ENCODE measurements around the gene HOXB8.

HOXB8 gene

DNA sequence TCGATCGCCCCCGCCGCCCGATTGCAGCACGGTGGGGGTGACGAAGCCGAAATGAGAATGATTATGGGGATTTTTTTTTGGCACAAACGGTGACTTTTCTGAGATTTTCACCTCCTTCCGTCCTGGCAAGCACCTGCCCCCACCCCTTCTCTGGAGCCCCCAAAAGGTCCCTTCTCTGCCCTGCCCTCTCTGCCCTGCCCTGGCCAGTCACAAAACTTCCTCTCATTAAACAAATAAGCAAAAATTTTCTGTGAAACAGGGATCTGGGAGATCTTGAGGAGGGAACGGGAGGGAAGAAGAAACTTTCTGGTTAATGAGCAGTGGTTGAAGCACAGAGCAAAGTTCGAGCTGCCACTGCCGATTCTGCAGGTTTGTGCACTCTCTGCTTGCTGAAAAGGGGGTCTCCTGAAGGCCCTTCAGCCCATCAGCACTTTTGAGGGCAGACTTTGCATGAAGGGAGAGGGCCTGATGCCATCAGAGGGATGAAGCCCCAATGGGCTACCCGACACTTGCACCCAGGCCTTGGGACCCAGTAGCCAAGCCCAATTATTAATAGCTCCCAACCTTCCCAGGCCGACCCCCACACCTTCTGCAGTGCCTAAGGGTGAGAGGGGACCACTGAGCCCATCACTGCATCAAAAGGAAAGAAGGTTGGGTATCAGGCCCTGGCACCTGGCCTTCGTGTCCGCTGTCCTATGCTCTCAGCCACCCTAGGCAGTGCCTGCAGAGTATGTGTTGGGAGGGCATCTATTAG lies 1.0 kb upstream of the HOXB8 start:
- WGBS, 2 experiments = 10 to 13% methylated on average over 17 of the region's 17 CpGs

DNA sequence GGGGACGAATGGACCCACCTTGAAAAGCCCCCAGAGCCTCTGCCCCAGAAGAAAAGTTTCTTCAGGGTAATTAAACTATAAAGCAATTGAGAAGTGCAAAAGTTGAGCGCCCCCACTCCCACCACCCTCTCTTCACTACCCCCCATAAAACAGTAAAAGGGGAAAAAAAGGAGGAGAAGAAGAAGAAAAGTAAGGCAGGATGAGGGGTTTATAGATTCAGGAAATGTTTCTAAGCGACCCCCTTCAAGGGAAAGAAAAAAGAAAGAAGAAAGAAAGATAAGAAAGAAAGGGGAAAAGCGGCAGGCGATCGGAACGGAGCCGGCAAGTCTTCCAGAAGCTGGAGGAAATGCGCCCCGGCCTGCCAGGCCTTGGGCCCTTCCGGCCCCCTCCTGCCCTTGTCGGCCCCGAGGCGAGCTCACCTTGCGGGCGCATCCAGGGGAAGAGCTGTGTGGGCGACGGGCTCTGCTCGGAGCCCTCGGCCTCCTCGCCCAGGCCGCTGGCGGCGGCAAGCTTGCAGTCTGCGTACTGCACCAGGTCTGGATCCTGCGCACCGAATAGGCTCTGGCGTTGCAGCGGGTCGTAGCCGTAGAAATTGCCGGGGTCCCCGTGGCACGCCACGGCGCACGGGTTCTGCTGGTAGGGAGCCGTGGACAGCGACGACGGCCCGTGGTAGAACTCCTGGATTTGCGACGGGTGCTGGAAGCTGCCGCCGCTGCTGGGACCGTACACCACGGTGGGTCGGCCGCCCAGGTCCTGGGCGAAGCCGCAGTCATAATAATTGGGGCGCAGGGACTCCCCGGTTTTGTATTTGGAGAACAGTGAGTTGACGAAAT lies 1.0 kb downstream of the HOXB8 start:
- Histone ChIP-seq H3K4me3 (ENCODE audit: insufficient read depth, low read depth, low read length) (no peak overlapping the region), H3K9me3 (ENCODE audit: control insufficient read depth, low read length) (no peaks in the 10 kb centered on the region), H3K27ac (ENCODE audit: insufficient read depth, low read depth, low read length, poor library complexity, severe bottlenecking) (no peak overlapping the region), H3K36me3 (ENCODE audit: control insufficient read depth, insufficient read depth, low read length) (no peaks in the 10 kb centered on the region), H3K27me3 (ENCODE audit: control insufficient read depth, insufficient read depth, low read length, poor library complexity, severe bottlenecking) (peaks cover 100% of the 10 kb centered on the region), H3K4me1 (ENCODE audit: control insufficient read depth, insufficient read depth, low read length) (peaks cover 7% of the 10 kb centered on the region)
- 2 to 3% methylated on average over 54 of the region's 55 CpGs for WGBS, 2 experiments

More for the DNA sequence above, 1.0 kb upstream of the HOXB8 start:
- Histone ChIP-seq H3K4me1 (ENCODE audit: control insufficient read depth, insufficient read depth, low read length) (peaks cover 7% of the 10 kb centered on the region), H3K27ac (ENCODE audit: insufficient read depth, low read depth, low read length, poor library complexity, severe bottlenecking) (no peak overlapping the region), H3K36me3 (ENCODE audit: control insufficient read depth, insufficient read depth, low read length) (no peaks in the 10 kb centered on the region), H3K9me3 (ENCODE audit: control insufficient read depth, low read length) (no peaks in the 10 kb centered on the region), H3K4me3 (ENCODE audit: insufficient read depth, low read depth, low read length) (no peak overlapping the region), H3K27me3 (ENCODE audit: control insufficient read depth, insufficient read depth, low read length, poor library complexity, severe bottlenecking) (peaks cover 100% of the 10 kb centered on the region)

- Histone ChIP-seq H3K27ac (ENCODE audit: insufficient read depth, low read depth, low read length, poor library complexity, severe bottlenecking) (no peak overlapping the region), H3K27me3 (ENCODE audit: control insufficient read depth, insufficient read depth, low read length, poor library complexity, severe bottlenecking) (peaks cover 100% of the 10 kb centered on the region), H3K4me1 (ENCODE audit: control insufficient read depth, insufficient read depth, low read length) (peaks cover 7% of the 10 kb centered on the region), H3K36me3 (ENCODE audit: control insufficient read depth, insufficient read depth, low read length) (no peaks in the 10 kb centered on the region), H3K4me3 (ENCODE audit: insufficient read depth, low read depth, low read length) (no peak overlapping the region), H3K9me3 (ENCODE audit: control insufficient read depth, low read length) (no peaks in the 10 kb centered on the region)
- WGBS, 2 experiments = 1% methylated on average over 67 of the region's 67 CpGs
Measured at GRCh38 chr17:48612854-48613691, 2.0 kb downstream of the HOXB8 start.

DNA sequence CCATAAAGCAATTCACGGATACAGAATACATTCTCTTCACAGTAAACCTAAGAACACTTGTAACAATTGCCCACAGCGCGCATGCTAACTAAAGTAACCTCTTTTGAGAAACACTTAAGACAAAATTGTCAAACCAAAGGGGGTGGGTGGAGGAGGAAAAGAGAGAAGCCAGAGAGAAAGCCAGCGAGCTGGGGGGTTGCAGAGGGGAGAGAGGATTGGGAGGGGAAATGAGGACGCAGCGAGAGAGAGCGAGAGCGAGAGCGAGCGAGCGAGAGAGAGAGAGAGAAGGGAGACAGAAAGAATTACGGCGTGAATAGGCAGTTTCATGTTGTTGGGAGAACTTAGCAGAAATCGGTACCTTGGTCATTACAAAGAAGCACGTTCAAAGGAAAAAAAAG lies 2.6 kb downstream of the HOXB8 start:
- Histone ChIP-seq H3K27ac (ENCODE audit: insufficient read depth, low read depth, low read length, poor library complexity, severe bottlenecking) (no peak overlapping the region), H3K27me3 (ENCODE audit: control insufficient read depth, insufficient read depth, low read length, poor library complexity, severe bottlenecking) (peaks cover 100% of the 10 kb centered on the region), H3K4me1 (ENCODE audit: control insufficient read depth, insufficient read depth, low read length) (peaks cover 7% of the 10 kb centered on the region), H3K4me3 (ENCODE audit: insufficient read depth, low read depth, low read length) (no peak overlapping the region), H3K36me3 (ENCODE audit: control insufficient read depth, insufficient read depth, low read length) (no peaks in the 10 kb centered on the region), H3K9me3 (ENCODE audit: control insufficient read depth, low read length) (no peaks in the 10 kb centered on the region)
- WGBS, 2 experiments = 1% methylated on average over 15 of the region's 15 CpGs

GRCh38 chr17:48611681-48612455 lies 3.2 kb downstream of the HOXB8 start:
- no peak overlapping the region for H3K4me3 ChIP-seq (ENCODE audit: insufficient read depth, low read depth, low read length)
- no peaks in the 10 kb centered on the region for H3K9me3 ChIP-seq (ENCODE audit: control insufficient read depth, low read length)
- H3K27me3 ChIP-seq (ENCODE audit: control insufficient read depth, insufficient read depth, low read length, poor library complexity, severe bottlenecking) = peaks cover 100% of the 10 kb centered on the region
- no peaks in the 10 kb centered on the region for H3K36me3 ChIP-seq (ENCODE audit: control insufficient read depth, insufficient read depth, low read length)
- WGBS, 2 experiments = 1 to 2% methylated on average over 36 of the region's 36 CpGs
- no peak overlapping the region for H3K27ac ChIP-seq (ENCODE audit: insufficient read depth, low read depth, low read length, poor library complexity, severe bottlenecking)
- H3K4me1 ChIP-seq (ENCODE audit: control insufficient read depth, insufficient read depth, low read length) = peaks cover 7% of the 10 kb centered on the region

DNA sequence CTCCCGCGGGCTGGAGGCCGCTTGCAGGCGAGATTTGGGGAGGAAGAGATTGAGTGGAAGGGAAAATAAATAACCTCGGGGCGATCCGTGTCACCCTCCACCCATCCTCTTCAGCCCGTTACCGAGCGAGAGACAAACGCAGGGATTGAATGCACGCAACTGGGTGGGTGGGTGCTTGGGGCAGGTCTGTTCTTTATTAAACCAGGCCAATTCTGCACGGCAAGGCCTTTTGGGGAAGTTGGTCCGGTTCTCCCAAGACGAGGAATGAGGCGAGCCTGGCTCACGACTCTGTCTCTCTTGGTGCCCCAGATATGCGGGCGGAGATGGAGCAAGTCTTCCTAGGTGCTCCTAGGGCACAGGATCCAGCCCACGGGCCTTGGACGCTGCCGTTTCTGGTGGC lies 3.9 kb downstream of the HOXB8 start:
- H3K4me3 ChIP-seq (ENCODE audit: insufficient read depth, low read depth, low read length) = no peak overlapping the region
- no peak overlapping the region for H3K27ac ChIP-seq (ENCODE audit: insufficient read depth, low read depth, low read length, poor library complexity, severe bottlenecking)
- peaks cover 100% of the 10 kb centered on the region for H3K27me3 ChIP-seq (ENCODE audit: control insufficient read depth, insufficient read depth, low read length, poor library complexity, severe bottlenecking)
- H3K9me3 ChIP-seq (ENCODE audit: control insufficient read depth, low read length) = no peaks in the 10 kb centered on the region
- H3K36me3 ChIP-seq (ENCODE audit: control insufficient read depth, insufficient read depth, low read length) = no peaks in the 10 kb centered on the region
- H3K4me1 ChIP-seq (ENCODE audit: control insufficient read depth, insufficient read depth, low read length) = peaks cover 7% of the 10 kb centered on the region
- WGBS, 2 experiments = 7 to 10% methylated on average over 22 of the region's 22 CpGs

DNA sequence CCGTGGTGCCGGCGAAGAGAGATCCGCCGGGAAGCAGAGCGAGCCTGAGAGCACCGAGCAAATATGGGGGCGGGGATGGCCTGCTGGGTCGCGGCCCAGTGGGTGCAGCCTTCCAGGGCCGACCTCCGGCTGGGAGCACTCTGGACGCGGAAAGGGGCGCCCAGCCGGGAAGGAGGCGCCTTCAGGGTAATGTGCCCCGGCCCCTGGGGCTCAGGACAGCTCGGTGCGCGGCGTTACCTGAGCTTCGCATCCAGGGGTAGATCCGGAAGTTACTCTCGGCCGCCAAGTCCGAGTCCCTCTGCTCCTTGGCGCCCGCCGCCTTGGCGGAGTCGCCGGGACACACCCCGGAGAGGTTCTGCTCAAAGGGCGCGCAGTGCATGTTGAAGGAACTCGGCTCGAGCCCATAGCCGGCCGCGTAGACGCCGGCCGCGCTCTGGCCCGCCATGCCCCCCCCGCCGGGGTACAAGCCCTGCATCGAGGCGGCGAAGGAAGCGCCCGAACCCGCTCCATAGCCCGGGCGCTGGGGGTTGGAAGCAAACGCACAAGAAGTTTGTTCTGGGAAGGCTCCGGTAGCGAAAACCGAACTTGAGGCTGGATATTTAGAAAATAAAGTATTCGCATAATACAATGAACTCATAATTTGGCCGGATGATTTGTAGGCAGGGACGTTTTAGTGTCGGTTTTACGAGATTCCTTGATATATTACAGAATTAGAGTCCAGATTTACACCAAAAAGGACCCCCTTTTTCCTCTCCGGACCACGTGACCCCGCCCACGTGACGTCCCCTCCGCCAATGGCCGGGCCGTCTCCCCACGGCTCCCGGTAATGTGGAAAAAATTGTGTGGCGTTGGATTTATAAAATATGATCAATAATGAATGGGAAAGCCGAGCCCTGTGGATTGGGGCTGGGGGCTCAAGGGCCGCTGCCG lies 4.5 kb downstream of the HOXB8 start, which contains the start of gene HOXB7:
Gene HOXB7 (minus strand): TSS at position 736 of the 930 bp plus-strand sequence. CDS start 99 bp downstream, at position 637.
- Histone ChIP-seq H3K27ac (ENCODE audit: insufficient read depth, low read depth, low read length, poor library complexity, severe bottlenecking) (no peak within 1 kb of the TSS), H3K27me3 (ENCODE audit: control insufficient read depth, insufficient read depth, low read length, poor library complexity, severe bottlenecking) (peaks cover 100% of the 10 kb centered on the region), H3K4me1 (ENCODE audit: control insufficient read depth, insufficient read depth, low read length) (peaks cover 7% of the 10 kb centered on the region), H3K9me3 (ENCODE audit: control insufficient read depth, low read length) (no peaks in the 10 kb centered on the region), H3K36me3 (ENCODE audit: control insufficient read depth, insufficient read depth, low read length) (no peaks in the 10 kb centered on the region), H3K4me3 (ENCODE audit: insufficient read depth, low read depth, low read length) (no peak within 1 kb of the TSS)
- 3 to 4% methylated on average over 78 to 79 of the region's 79 CpGs for WGBS, 2 experiments

DNA sequence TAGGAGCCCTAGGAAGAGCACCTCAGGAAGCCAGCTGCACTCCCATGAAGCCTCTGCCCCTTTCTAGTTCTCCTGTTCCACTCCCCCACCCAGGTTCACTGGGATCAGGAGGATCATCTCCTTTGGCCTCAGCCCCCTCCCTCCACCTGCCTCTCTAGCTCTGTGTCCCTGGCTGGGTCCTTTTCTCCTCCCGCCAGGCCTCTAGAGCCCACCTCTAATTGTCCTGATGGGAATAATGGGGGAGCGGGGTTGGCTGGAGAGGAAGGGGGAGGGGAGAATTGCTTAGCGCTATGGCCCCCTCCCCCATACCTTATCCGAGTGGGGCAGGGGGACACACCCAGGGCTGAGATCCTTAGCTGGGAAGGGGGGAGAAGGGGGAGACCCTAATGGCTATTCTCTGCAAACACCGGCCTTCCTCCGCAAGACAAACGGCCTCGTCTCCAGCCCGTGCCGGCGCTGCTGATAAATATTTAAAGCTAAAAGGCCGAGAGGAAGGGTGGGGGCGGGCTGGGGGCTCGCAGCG lies 5.3 kb downstream of the HOXB8 start:
- no peak overlapping the region for H3K27ac ChIP-seq (ENCODE audit: insufficient read depth, low read depth, low read length, poor library complexity, severe bottlenecking)

More for the DNA sequence above, 5.3 kb downstream of the HOXB8 start:
- Histone ChIP-seq H3K27me3 (ENCODE audit: control insufficient read depth, insufficient read depth, low read length, poor library complexity, severe bottlenecking) (peaks cover 100% of the 10 kb centered on the region), H3K9me3 (ENCODE audit: control insufficient read depth, low read length) (no peaks in the 10 kb centered on the region), H3K4me1 (ENCODE audit: control insufficient read depth, insufficient read depth, low read length) (peaks cover 7% of the 10 kb centered on the region), H3K4me3 (ENCODE audit: insufficient read depth, low read depth, low read length) (no peak overlapping the region), H3K36me3 (ENCODE audit: control insufficient read depth, insufficient read depth, low read length) (no peaks in the 10 kb centered on the region)
- WGBS, 2 experiments = 1% methylated on average over 11 to 13 of the region's 15 CpGs

Measured in ectodermal cell (in vitro differentiated cells).